ENCODE results near the gene UFD1. TPM values are rescaled to one million over a fixed set of nuclear protein-coding genes. Genes with fewer than 3 reads are reported as not detected.

UFD1 gene
- total RNA-seq, 1 donor from 2014 or later, result 47.7 TPM

DNA sequence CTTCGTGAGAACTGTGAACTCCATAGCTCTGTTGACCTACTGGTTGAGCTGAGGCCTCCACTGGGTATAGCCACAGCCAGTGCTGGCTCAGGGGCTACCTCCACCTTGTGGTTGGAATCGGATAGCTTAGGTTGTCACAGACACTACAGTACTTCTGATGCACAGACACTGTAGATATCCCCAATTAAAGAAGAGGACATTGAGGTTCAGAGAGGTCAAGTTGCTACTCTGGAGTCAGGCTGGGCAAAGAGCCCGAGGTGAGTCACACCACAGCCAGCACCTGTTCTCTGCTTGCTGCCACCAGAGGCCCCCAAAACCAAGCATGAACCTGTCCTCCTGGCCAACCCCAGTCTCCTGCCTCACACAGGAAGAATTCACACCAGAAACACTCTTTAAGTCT lies 5.4 kb downstream of the UFD1 start:
- DNase-seq (ENCODE audit: low read depth), result no peak
- no peak overlapping the region for H3K4me3 ChIP-seq (ENCODE audit: low read depth, low read length)
- TF ChIP-seq, protein P1, sequence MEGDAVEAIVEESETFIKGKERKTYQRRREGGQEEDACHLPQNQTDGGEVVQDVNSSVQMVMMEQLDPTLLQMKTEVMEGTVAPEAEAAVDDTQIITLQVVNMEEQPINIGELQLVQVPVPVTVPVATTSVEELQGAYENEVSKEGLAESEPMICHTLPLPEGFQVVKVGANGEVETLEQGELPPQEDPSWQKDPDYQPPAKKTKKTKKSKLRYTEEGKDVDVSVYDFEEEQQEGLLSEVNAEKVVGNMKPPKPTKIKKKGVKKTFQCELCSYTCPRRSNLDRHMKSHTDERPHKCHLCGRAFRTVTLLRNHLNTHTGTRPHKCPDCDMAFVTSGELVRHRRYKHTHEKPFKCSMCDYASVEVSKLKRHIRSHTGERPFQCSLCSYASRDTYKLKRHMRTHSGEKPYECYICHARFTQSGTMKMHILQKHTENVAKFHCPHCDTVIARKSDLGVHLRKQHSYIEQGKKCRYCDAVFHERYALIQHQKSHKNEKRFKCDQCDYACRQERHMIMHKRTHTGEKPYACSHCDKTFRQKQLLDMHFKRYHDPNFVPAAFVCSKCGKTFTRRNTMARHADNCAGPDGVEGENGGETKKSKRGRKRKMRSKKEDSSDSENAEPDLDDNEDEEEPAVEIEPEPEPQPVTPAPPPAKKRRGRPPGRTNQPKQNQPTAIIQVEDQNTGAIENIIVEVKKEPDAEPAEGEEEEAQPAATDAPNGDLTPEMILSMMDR (conservative IDR thresholded peaks at IDR 0.05; ENCODE audit: low read depth, low read length), result peak; percentile 17

DNA sequence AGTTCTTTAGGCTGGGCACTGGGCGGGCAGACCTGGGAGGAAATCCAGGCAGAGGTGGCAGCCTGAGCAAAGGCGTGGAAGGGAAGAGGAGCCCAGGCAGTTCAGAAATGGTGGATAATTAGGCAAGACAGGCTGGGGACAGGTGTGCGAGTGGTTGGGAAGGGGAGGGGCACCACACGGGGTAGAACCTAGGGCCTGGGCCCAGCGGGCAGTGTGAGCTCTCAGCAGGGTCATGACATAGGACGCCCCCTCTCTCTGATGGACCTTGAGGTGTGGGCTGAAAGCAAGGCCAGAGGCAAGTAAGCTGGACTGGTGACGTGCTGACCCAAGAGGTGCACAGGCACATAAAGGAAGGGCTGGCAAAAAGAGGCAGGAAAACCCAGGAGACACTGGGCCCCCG lies 6.8 kb downstream of the UFD1 start:
- no peak for DNase-seq (ENCODE audit: low read depth)
- TF ChIP-seq, protein P1 (conservative IDR thresholded peaks at IDR 0.05; ENCODE audit: low read depth, low read length), result no peak
- no peak overlapping the region for H3K4me3 ChIP-seq (ENCODE audit: low read depth, low read length)

DNA sequence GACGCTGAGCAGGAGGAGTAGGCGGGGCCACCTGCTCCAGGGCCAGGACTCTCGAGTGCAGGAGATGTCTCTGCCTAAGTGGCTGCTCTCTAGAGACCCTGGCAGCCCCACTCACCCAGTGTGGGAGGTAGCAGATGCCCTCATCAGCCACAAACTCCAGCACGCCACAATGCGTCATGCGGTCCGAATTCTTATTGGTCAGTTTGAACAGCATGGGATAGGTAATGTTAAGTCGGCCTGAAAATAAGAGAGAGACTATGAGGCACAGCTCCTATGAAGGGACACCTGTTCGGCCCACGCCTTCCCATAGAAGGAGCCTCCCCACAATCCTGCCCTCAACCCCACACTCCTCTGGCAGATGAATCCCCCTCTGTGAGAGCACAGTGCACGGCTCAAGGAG lies 7.4 kb downstream of the UFD1 start:
- TF ChIP-seq, protein P1 (conservative IDR thresholded peaks at IDR 0.05; ENCODE audit: low read depth, low read length), result no peak
- H3K4me3 ChIP-seq (ENCODE audit: low read depth, low read length), result no peak overlapping the region
- DNase-seq (ENCODE audit: low read depth), result no peak

DNA sequence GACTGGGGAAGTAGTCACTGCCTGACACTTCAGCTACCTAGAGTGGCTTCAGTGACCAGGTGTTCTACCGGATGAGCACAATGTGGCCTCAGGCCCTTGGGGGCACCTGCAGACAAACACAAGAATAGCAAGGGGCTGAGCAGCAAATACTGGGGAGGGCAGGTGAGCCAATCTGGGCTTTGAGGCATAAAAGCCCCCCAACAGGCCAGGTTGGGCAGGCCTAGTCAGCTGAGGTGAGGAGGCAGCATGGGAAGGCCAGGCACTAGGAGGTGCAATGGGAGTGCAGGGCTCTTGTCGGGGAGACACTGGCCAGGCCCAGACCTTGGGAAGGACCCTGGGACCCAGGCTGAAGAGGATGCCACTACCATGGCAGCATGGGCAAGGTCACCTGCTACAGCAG lies 9.0 kb downstream of the UFD1 start:
- TF ChIP-seq, protein P1 (conservative IDR thresholded peaks at IDR 0.05; ENCODE audit: low read depth, low read length), result no peak
- H3K4me3 ChIP-seq (ENCODE audit: low read depth, low read length), result no peak overlapping the region
- DNase-seq (ENCODE audit: low read depth), result no peak

DNA sequence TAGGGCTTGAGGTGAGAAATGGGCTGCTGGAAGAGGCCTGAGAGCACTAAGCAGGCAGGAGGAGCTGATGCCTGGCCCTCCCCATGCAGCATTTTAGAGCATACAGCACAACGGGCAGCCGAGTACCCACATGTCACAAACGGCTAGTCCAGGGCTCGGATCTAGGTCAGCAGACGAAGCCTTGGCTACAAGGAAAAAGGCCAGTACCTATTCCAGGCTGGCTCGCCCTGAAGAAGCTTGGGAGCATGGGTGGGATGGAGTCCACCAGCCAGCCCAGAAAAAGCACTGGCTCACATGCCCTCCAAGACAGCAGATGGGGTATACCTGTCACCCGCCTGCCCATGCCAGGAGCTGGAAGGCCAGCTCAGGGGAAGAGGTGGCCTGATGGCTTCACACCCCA lies 9.6 kb downstream of the UFD1 start:
- no peak for DNase-seq (ENCODE audit: low read depth)
- H3K4me3 ChIP-seq (ENCODE audit: low read depth, low read length), result no peak overlapping the region
- TF ChIP-seq, protein P1 (conservative IDR thresholded peaks at IDR 0.05; ENCODE audit: low read depth, low read length), result no peak

DNA sequence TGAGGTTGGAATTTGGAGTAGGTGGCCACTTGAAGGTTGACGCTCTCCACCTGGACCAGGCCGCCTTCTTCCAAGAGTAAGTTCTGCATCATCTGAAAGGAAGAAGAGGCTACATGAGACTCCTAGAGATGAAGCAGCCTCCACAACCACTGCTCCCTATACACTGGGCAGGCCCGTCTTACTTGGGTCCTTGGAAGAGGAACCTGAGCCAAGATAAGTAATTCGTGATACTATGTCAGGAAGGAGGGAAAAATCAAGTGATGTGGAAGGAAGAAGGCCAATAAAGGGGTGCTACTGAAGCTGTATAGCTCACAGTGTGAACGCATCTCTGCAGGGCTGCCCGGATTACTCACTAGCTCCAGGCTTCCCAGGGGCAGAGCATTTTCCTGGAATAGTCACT lies 11.1 kb downstream of the UFD1 start:
- DNase-seq (ENCODE audit: low read depth), result no peak
- H3K4me3 ChIP-seq (ENCODE audit: low read depth, low read length), result no peak overlapping the region
- TF ChIP-seq, protein P1 (conservative IDR thresholded peaks at IDR 0.05; ENCODE audit: low read depth, low read length), result no peak

DNA sequence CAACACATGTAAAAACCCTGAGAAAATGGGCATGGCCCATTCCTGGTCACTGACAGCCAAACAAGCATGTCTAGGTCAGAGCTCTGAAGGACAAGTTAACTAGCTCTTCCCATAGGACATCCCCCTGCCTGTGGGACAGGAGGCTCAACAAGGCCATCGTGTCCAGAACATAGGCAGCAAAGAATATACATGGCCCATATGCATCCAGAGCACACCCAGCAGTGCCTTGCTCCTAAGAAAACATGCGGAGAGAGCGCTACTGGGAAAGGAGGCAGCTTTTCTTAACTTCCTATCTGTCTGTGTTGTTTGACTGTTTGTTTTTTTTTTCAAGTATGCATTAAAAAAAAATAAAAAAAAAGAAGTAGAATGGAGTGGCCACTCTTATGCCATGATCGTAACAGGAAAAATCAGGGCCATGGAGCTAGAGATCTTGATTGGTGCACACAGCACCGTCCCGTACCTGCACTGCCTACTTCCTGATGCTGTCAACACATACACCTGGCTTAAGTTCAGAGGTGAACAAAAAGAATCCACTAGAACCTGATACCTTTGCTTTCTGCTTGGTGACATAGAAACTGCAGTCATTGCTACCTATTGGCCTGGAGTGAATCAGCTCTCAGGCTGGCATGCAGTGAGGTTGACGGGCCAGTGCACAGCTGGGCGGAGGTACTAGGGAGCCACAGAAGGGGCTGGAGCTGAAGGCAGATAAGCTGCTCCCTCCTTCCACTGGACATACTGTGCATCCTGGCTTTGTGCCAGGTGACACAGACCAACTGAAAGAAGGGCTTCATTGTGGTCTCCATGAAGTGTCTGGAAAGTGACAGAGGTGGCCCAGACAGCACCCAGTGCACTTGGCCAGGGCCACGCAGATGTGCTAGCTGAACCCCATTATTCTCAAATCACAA lies 11.9 kb downstream of the UFD1 start:
- no peak overlapping the region for H3K4me3 ChIP-seq (ENCODE audit: low read depth, low read length)
- no peak for DNase-seq (ENCODE audit: low read depth)
- TF ChIP-seq, protein P1 (conservative IDR thresholded peaks at IDR 0.05; ENCODE audit: low read depth, low read length), result no peak

Measured in epithelial cell of proximal tubule (primary cell).